ENCODE measurements around the gene NELFA. TPM values are rescaled to one million over a fixed set of nuclear protein-coding genes. Genes with fewer than 3 reads are reported as not detected.
"Not testable (repeated sequence)": the region's sequence is repeated elsewhere in the genome, so short reads cannot be mapped to it uniquely, and the experiment has no call there.

The NELFA gene
- total and polyA plus RNA-seq, 8 donors, result 13.6 to 30.9 (median 19.1) TPM

GRCh38 chr4:2024683-2025082, 15.9 kb upstream of the NELFA start:
- no peaks in the 10 kb centered on the region for H3K4me1 ChIP-seq
- no peak overlapping the region for H3K4me3 ChIP-seq
- no peak for FAIRE-seq
- no peak overlapping the region for H3K27ac ChIP-seq
- intact Hi-C loops (cut with DNase I), result no loop called here
- no peak for DNase-seq
- no peak for ATAC-seq
- H3K27me3 ChIP-seq, result no peaks in the 10 kb centered on the region
- no peaks in the 10 kb centered on the region for H3K36me3 ChIP-seq
- TF ChIP-seq, protein P1, sequence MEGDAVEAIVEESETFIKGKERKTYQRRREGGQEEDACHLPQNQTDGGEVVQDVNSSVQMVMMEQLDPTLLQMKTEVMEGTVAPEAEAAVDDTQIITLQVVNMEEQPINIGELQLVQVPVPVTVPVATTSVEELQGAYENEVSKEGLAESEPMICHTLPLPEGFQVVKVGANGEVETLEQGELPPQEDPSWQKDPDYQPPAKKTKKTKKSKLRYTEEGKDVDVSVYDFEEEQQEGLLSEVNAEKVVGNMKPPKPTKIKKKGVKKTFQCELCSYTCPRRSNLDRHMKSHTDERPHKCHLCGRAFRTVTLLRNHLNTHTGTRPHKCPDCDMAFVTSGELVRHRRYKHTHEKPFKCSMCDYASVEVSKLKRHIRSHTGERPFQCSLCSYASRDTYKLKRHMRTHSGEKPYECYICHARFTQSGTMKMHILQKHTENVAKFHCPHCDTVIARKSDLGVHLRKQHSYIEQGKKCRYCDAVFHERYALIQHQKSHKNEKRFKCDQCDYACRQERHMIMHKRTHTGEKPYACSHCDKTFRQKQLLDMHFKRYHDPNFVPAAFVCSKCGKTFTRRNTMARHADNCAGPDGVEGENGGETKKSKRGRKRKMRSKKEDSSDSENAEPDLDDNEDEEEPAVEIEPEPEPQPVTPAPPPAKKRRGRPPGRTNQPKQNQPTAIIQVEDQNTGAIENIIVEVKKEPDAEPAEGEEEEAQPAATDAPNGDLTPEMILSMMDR (IDR thresholded peaks at IDR 0.05), result no peak
- no peaks in the 10 kb centered on the region for H3K9me3 ChIP-seq

DNA sequence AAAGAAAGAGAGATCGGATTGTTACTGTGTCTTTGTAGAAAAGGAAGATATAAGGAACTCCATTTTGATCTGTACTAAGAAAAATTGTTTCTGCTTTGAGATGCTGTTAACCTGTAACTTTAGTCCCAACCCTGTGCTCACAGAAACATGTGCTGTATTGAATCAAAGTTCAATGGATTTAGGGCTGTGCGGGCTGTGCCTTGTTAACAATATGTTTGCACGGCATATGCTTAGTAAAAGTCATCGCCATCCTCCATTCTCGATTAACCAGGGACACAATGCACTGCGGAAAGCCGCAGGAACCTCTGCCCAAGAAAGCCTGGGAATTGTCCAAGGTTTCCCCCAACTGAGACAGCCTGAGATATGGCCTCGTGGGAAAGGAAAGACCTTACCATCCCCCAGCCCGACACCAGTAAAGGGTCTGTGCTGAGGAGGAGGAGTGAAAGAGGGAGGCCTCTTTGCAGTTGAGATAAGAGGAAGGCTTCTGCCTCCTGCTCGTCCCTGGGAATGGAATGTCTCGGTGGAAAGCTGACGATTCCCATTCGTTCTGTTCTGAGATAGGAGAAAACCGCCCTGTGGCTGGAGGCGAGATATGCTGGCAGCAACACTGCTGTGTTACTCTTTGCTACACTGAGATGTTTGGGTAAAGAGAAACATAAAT, 12.7 kb upstream of the NELFA start:
- H3K36me3 ChIP-seq; intact Hi-C loops (cut with DNase I); H3K4me3 ChIP-seq; DNase-seq; H3K9me3 ChIP-seq; H3K27me3 ChIP-seq; H3K4me1 ChIP-seq; H3K27ac ChIP-seq; ATAC-seq: not testable (repeated sequence)
- WGBS, 2 donors, result 48 to 51% methylated on average over 15 of the region's 15 CpGs
- peak; percentile 61 for FAIRE-seq

DNA sequence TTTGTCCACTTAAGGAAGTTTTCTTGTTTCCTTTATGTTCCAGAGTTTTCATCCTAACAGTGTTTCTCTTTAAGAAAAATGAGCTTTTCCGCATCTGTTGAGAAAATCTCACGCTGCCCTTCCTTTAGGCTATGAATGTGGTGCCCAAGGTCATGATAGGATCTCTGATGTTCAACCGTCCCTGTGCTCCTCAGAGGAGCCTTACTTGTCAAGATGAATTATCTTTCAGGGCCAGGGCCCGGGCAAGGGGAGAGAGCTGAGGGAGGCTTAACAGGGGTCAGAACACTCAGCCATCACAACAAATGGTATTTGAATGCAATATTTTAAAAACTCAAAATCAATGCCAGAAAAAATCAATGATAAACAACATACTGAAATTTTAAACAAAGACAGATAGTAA, 6.2 kb upstream of the NELFA start:
- FAIRE-seq, result no peak
- intact Hi-C loops (cut with DNase I), result no loop called here
- 87 to 94% methylated on average over 4 of the region's 4 CpGs for WGBS, 2 donors

DNA sequence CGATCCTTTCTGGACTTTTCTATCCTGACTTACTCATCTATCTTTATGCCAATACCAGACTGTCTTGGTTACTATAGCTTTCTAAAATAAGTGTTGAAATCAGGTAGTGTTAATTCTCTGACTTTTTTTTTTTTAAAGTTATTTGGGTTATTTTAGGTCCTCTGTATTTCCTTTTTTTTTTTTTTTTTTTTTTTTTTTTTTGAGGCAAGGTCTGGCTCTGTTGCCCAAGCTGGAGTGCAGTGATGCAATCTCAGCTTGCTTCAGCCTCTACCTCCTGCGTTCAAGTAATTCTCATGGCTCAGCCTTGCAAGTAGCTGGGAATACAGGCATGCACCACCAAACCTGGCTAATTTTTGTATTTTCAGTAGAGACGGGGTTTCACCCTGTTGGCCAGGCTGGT, 2.8 kb upstream of the NELFA start:
- intact Hi-C loops (cut with DNase I), result no loop called here
- H3K4me1 ChIP-seq, result peaks cover 0 to 13% (median 6%) of the 10 kb centered on the region in 3 donors
- no peak for FAIRE-seq
- H3K4me3 ChIP-seq, result no peak overlapping the region
- no peak overlapping the region for H3K27ac ChIP-seq
- H3K36me3 ChIP-seq, result no peaks in the 10 kb centered on the region
- H3K9me3 ChIP-seq, result no peaks in the 10 kb centered on the region
- WGBS, 2 donors, result 87 to 96% methylated on average over 3 of the region's 3 CpGs
- no peaks in the 10 kb centered on the region for H3K27me3 ChIP-seq
- DNase-seq, result no peak
- TF ChIP-seq, protein P1 (IDR thresholded peaks at IDR 0.05), result no peak
- no peak for ATAC-seq

More for the DNA sequence above, 6.2 kb upstream of the NELFA start:
- Histone ChIP-seq H3K27me3 (no peaks in the 10 kb centered on the region), H3K9me3 (no peaks in the 10 kb centered on the region), H3K4me1 (peaks cover 0 to 7% (median 0%) of the 10 kb centered on the region in 3 donors), H3K36me3 (no peaks in the 10 kb centered on the region), H3K27ac (no peak overlapping the region), H3K4me3 (no peak overlapping the region)
- DNase-seq, result no peak
- TF ChIP-seq, protein P1 (IDR thresholded peaks at IDR 0.05), result no peak
- no peak for ATAC-seq

- H3K4me3 ChIP-seq, result peak overlapping the region; percentile 79 to 91 (median 88)
- TF ChIP-seq, protein P1 (IDR thresholded peaks at IDR 0.05), result peak in 1 of 4 donors; percentile 28
- DNase-seq (peak; percentile 65 to 90 (median 82)), FAIRE-seq (no peak), ATAC-seq (peak; percentile 63 to 76 (median 69))
- WGBS, 2 donors, result 2% methylated on average over 23 of the region's 23 CpGs
- H3K4me1 ChIP-seq, result peaks cover 0 to 15% (median 6%) of the 10 kb centered on the region in 3 donors
- no peaks in the 10 kb centered on the region for H3K27me3 ChIP-seq
- intact Hi-C loops (cut with DNase I), result no loop called here
- H3K27ac ChIP-seq, result peak overlapping the region; percentile 90 to 99 (median 96)
- H3K36me3 ChIP-seq, result no peaks in the 10 kb centered on the region
- no peaks in the 10 kb centered on the region for H3K9me3 ChIP-seq
Observed at GRCh38 chr4:2009651-2010233, 968 bp upstream of the NELFA start.
